GM20431 (cell line): ENCODE measurements around the gene SVBP.

Experiments
- in situ Hi-C: fragments of 300-500 bp; cut with MseI, MboI; formaldehyde crosslinking; loops from one replicate; pipeline ENCODE4 v1.15.0; 2020; ENCODE audit warnings: low sequenced_read_pairs; ENCODE audit not compliant: unreplicated experiment

SVBP gene

DNA sequence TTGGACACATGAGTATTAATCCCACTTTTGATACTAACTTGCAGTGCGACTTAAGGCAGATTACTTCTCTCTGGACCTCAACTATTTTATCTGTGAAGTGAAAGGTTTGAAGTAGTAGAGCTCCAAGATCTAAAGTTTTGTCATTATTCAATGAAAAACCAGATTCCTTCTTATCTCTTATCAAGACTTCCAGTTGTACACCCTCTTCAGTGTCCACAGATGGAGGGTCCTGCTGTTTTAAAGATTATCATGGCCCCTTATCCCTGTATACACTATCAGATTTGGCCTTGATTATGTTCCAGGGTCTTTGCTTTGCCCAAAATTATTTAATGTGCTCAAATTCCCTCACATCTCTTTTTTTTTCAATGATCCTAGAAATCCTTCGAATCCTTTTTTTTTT, 49.0 kb downstream of the SVBP start:
- in situ Hi-C loops, result no loop called here

GRCh38 chr1:42767510-42768000, 49.6 kb downstream of the SVBP start:
- in situ Hi-C loops, result no loop called here

GRCh38 chr1:42766741-42767509, 50.3 kb downstream of the SVBP start, which contains the start of the genes C1orf50 and P3H1:
Gene C1orf50 (plus strand): TSS chr1:42767249. CDS start chr1:42767312, 63 bp downstream.
Gene P3H1 (minus strand): TSS chr1:42767028. CDS start chr1:42766971, 57 bp downstream.
- in situ Hi-C loops, result no loop called here

DNA sequence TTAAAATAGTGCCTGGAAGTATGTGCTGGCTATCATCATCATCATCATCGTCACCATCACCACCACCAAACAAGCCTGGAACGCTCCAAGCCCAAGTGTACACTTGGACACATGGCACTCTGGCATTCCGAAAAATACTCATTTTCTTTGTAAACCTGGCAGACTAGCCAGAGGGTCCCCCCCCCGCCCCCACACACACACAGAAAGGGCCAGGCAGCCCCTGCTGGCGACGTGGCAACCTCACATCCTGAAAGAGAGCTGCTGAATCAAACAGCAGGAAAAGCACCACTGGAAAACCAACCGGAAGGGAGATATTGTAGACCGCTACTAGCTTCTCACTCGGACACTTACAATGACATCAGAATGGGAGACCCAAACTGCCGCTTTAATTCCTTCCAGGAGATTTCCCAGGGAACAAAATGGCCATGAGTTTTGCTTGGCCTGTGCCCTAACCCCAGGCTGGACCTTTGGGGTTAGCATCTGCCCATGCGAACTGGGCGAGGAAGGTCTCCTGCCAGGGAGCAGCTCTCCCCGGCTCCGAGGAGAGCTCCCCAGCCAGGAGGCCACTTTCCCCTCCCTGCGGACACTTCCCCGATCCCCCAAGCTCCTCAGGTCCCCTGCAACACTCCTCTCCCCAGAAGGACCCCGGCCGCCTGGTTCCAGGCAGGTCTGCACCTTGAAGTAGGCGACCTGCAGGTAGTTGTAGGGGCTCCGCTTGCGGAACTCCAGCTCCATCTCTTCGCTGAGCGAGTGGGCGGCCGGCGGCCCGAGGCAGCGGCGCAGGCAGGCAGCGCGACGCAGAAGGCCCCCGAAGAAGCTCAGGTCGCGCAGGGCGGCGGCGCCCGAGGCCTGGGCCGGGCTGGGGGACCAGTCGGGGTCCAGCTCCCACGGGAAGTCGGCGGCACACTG, 51.1 kb downstream of the SVBP start:
- in situ Hi-C loops, result no loop called here

GRCh38 chr1:42765269-42765668, 51.9 kb downstream of the SVBP start:
- in situ Hi-C loops, result no loop called here

GRCh38 chr1:42762269-42762668, 54.9 kb downstream of the SVBP start:
- in situ Hi-C loops, result no loop called here

GRCh38 chr1:42761567-42761966, 55.6 kb downstream of the SVBP start:
- in situ Hi-C loops, result no loop called here

- in situ Hi-C loops, result no loop called here
Measured at GRCh38 chr1:42759114-42759513, 58.1 kb downstream of the SVBP start.

- in situ Hi-C loops, result no loop called here
Measured at GRCh38 chr1:42758641-42759040, 58.6 kb downstream of the SVBP start.

DNA sequence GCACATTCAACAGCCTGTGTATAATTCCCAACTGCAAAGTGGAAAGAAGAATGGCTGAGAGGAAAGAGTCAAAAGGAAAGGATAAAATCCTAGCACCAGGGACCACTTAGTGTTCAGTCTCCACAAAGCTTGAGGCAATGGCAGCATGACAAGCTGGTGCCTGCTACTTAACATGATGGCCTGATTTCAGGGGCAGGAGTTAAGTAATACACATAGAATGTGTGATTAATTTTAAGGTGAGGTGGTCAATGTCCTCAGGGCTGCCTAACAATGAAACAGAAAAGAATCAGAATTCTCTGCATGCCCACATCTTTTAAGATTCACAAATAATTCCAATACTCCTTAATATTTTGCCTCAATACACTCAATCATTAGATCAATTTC, 59.3 kb downstream of the SVBP start:
- in situ Hi-C loops, result no loop called here
